Measurements from ENCODE around the gene BNIP3. TPM values are rescaled to one million over a fixed set of nuclear protein-coding genes. Genes with fewer than 3 reads are reported as not detected.

BNIP3 gene
- total and polyA plus RNA-seq, 2 of the 13 experiments (the other 11 are each of a cell fraction or from before 2014, with no cell fraction given): 73.7 to 223 TPM

- intact Hi-C loops (cut with micrococcal nuclease; ENCODE audit: unreplicated experiment) (no loop called here), in situ Hi-C loops (cut with HindIII; ENCODE audit: extremely low pct_ligation_motif_present, low pct_unique_long_range_greater_than_20kb) (no loop called here)
- H3K27me3 ChIP-seq (ENCODE audit: control insufficient read depth in 1 of 2, insufficient read depth in 2 of 2, low read length in 2 of 2): peaks cover 0 to 34% of the 10 kb centered on the region in 2 experiments; a peak in 1 of 5 replicates
- no peaks in the 10 kb centered on the region for H3K9me3 ChIP-seq (ENCODE audit: low read length)
- H3K4me1 ChIP-seq (ENCODE audit: insufficient read depth, low read length): no peaks in the 10 kb centered on the region
- H3K79me2 ChIP-seq (ENCODE audit: insufficient read depth, low read length): no peaks in the 10 kb centered on the region
- no peaks in the 10 kb centered on the region for H3K36me3 ChIP-seq (replicated peaks in 1 of 2; ENCODE audit: control insufficient read depth in 1 of 2, insufficient read depth in 2 of 2, low read length in 2 of 2)
- H3K4me3 ChIP-seq (replicated peaks in 1 of 3; ENCODE audit: insufficient read depth in 1 of 3, low read depth in 2 of 3, low read length in 3 of 3): no peak overlapping the region
- H4K20me1 ChIP-seq (ENCODE audit: insufficient read depth, low read length): no peaks in the 10 kb centered on the region
- FAIRE-seq: no peak
- ChIA-PET POLR2A (no interaction called here), CTCF (ENCODE audit: low intra/inter-chr PET ratio, low total read pairs) (no interaction called here)
- DNase-seq (ENCODE audit: low spot score): no peak
- no peak for TF ChIP-seq ZSCAN20 (CRISPR knock-in tag; IDR thresholded peaks at IDR 0.05; ENCODE audit: borderline replicate concordance)
- TF ChIP-seq ZBTB14 (CRISPR knock-in tag; IDR thresholded peaks at IDR 0.05): no peak
- TF ChIP-seq, protein P1, sequence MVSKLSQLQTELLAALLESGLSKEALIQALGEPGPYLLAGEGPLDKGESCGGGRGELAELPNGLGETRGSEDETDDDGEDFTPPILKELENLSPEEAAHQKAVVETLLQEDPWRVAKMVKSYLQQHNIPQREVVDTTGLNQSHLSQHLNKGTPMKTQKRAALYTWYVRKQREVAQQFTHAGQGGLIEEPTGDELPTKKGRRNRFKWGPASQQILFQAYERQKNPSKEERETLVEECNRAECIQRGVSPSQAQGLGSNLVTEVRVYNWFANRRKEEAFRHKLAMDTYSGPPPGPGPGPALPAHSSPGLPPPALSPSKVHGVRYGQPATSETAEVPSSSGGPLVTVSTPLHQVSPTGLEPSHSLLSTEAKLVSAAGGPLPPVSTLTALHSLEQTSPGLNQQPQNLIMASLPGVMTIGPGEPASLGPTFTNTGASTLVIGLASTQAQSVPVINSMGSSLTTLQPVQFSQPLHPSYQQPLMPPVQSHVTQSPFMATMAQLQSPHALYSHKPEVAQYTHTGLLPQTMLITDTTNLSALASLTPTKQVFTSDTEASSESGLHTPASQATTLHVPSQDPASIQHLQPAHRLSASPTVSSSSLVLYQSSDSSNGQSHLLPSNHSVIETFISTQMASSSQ (IDR thresholded peaks at IDR 0.05; ENCODE audit: low read depth): no peak
- TF ChIP-seq, protein P1 (CRISPR knock-in tag; IDR thresholded peaks at IDR 0.05; ENCODE audit: borderline replicate concordance): no peak
- TF ChIP-seq ZSCAN12 (CRISPR knock-in tag; IDR thresholded peaks at IDR 0.05): no peak
- ATAC-seq: no peak
- no peak overlapping the region for H3K9ac ChIP-seq (ENCODE audit: insufficient read depth, low read depth, low read length)
- H2AFZ ChIP-seq (ENCODE audit: low read length): no peak overlapping the region
- no TSS peak for BruUV-seq (replicated peaks)
- WGBS (ENCODE audit: low lambda C conversion rate): 25% methylated on average over 1 of the region's 1 CpG
- H3K27ac ChIP-seq (ENCODE audit: extremely low read length, insufficient read depth, low read length): no peak overlapping the region
- H3K4me2 ChIP-seq (ENCODE audit: low read depth, low read length): no peak overlapping the region
These were observed 29.7 kb upstream of the BNIP3 start for GRCh38 chr10:132011445-132011844.

All from HepG2 (cell line).